MCF 10A (cell line): ENCODE results near the gene NSMCE4A. TPM values are rescaled to one million over a fixed set of nuclear protein-coding genes. Genes with fewer than 3 reads are reported as not detected.

Experiments
- BruUV-seq: library from RNA; stranded (reverse); fragments of 400-500 nt; replicated peaks from 2 replicates; lab custom pipeline; 2021; lab: Mats Ljungman, UMichigan
- CTCF ChIA-PET: fragments of 300-600 bp; sonication (Branson Sonifier 250); formaldehyde crosslinking; extraction: SDS; loops from one replicate; lab custom pipeline; 2021; ENCODE audit warnings: antibody characterized with exemption, inconsistent platforms; lab: Yijun Ruan, JAX
- POLR2A ChIA-PET: fragments of 300-600, 350-650 bp; sonication (Branson Sonifier 250); formaldehyde crosslinking; extraction: SDS; loops from one replicate; lab custom pipeline; 2020; ENCODE audit warnings: antibody characterized with exemption, inconsistent platforms; lab: Yijun Ruan, JAX
- DNase-seq: peaks from one replicate; pipeline ENCODE4 v3.0.0-alpha.2; 2018; ENCODE audit not compliant: unreplicated experiment
- H3K27ac Mint-ChIP-seq: one replicate; pipeline ENCODE4 v1.8.0; 2022; ENCODE audit warnings: mild to moderate bottlenecking, low read depth, mixed read lengths; ENCODE audit not compliant: unreplicated experiment
- H3K27me3 Mint-ChIP-seq: one replicate; pipeline ENCODE4 v1.8.0; 2022; ENCODE audit warnings: mixed read lengths; ENCODE audit not compliant: insufficient read depth, unreplicated experiment
- H3K36me3 Mint-ChIP-seq: one replicate; pipeline ENCODE4 v1.8.0; 2022; ENCODE audit warnings: mild to moderate bottlenecking, moderate library complexity, mixed read lengths; ENCODE audit not compliant: insufficient read depth, unreplicated experiment
- H3K4me1 Mint-ChIP-seq: one replicate; pipeline ENCODE4 v1.8.0; 2022; ENCODE audit warnings: mixed read lengths; ENCODE audit not compliant: insufficient read depth, unreplicated experiment
- H3K4me3 Mint-ChIP-seq: one replicate; pipeline ENCODE4 v1.8.0; 2022; ENCODE audit warnings: mild to moderate bottlenecking, moderate library complexity, mixed read lengths; ENCODE audit not compliant: unreplicated experiment
- H3K9me3 Mint-ChIP-seq: one replicate; pipeline ENCODE4 v1.8.0; 2022; ENCODE audit warnings: mixed read lengths; ENCODE audit not compliant: unreplicated experiment
- intact Hi-C: fragments of 100-400 bp; cut with micrococcal nuclease; formaldehyde crosslinking; loops from 2 replicates; pipeline ENCODE4 v1.14.1; 2022
- total RNA-seq: library from RNA; stranded (reverse); gene quantifications from 2 replicates; pipeline ENCODE4 v1.2.3, GENCODE V29; 2022
- TF ChIP-seq, protein P1 (sequence below): fragments of 200-600 bp; IDR thresholded peaks from one replicate; pipeline ENCODE4 v1.8.0; 2022; ENCODE audit warnings: antibody characterized with exemption, mild to moderate bottlenecking; ENCODE audit not compliant: unreplicated experiment

NSMCE4A gene
- total RNA-seq, 1 experiment from 2014 or later: 30.2 TPM

GRCh38 chr10:121952226-121952625 is 22.8 kb downstream of the NSMCE4A start:
- no peak for DNase-seq
- peaks cover 22% of the 10 kb centered on the region for H3K4me1 Mint-ChIP-seq
- H3K27ac Mint-ChIP-seq: no peak overlapping the region
- TF ChIP-seq, protein P1, sequence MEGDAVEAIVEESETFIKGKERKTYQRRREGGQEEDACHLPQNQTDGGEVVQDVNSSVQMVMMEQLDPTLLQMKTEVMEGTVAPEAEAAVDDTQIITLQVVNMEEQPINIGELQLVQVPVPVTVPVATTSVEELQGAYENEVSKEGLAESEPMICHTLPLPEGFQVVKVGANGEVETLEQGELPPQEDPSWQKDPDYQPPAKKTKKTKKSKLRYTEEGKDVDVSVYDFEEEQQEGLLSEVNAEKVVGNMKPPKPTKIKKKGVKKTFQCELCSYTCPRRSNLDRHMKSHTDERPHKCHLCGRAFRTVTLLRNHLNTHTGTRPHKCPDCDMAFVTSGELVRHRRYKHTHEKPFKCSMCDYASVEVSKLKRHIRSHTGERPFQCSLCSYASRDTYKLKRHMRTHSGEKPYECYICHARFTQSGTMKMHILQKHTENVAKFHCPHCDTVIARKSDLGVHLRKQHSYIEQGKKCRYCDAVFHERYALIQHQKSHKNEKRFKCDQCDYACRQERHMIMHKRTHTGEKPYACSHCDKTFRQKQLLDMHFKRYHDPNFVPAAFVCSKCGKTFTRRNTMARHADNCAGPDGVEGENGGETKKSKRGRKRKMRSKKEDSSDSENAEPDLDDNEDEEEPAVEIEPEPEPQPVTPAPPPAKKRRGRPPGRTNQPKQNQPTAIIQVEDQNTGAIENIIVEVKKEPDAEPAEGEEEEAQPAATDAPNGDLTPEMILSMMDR: no peak
- H3K36me3 Mint-ChIP-seq: peaks cover 14% of the 10 kb centered on the region
- ChIA-PET POLR2A (interaction anchor here (1.4 kb wide), 1 partner anchor 17 kb away, joined by 3 read pairs; no protein-coding TSS in a partner anchor), CTCF (no interaction called here)
- intact Hi-C loops: no loop called here
- no peaks in the 10 kb centered on the region for H3K9me3 Mint-ChIP-seq
- no peak overlapping the region for H3K4me3 Mint-ChIP-seq
- no peaks in the 10 kb centered on the region for H3K27me3 Mint-ChIP-seq
- BruUV-seq: no TSS peak

- POLR2A ChIA-PET: interaction anchor here (1.2 kb wide), 1 partner anchor 13 kb away, joined by 3 read pairs; no protein-coding TSS in a partner anchor
- H3K36me3 Mint-ChIP-seq: peaks cover 7% of the 10 kb centered on the region
- no peak for DNase-seq
- CTCF ChIA-PET: no interaction called here
- H3K4me3 Mint-ChIP-seq: no peak overlapping the region
- TF ChIP-seq, protein P1: no peak
- no TSS peak for BruUV-seq
- no peaks in the 10 kb centered on the region for H3K27me3 Mint-ChIP-seq
- no peak overlapping the region for H3K27ac Mint-ChIP-seq
- intact Hi-C loops: no loop called here
- no peaks in the 10 kb centered on the region for H3K9me3 Mint-ChIP-seq
- H3K4me1 Mint-ChIP-seq: no peaks in the 10 kb centered on the region
Measured at GRCh38 chr10:121949451-121949850, 25.6 kb downstream of the NSMCE4A start.

DNA sequence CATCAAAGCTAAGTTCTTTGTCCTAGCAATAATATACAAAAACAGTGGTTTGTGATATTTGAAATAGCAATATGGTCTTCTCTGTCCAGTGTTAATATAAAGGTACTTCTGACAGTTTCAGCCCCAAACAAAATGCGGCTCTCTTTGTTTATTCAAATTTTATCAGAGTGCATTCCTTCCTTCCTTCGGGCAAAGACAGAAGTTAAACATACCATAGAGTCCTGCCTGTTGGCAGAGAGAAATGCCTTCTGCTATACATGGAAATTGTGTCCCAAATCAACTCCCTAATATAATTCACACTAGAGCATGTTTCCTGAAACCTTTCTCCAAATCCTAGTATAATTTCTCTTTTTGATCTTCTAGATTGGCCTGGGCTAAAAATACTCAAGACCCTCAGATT is 26.0 kb downstream of the NSMCE4A start:
- DNase-seq: no peak
- TF ChIP-seq, protein P1: no peak
- CTCF ChIA-PET: interaction anchor here (0.7 kb wide), 1 partner anchor 13 kb away, joined by 3 read pairs; no protein-coding TSS in a partner anchor
- BruUV-seq: no TSS peak
- no peak overlapping the region for H3K27ac Mint-ChIP-seq
- intact Hi-C loops: no loop called here
- no peaks in the 10 kb centered on the region for H3K9me3 Mint-ChIP-seq
- no peak overlapping the region for H3K4me3 Mint-ChIP-seq
- no peaks in the 10 kb centered on the region for H3K27me3 Mint-ChIP-seq
- POLR2A ChIA-PET: interaction anchor here (1.0 to 1.2 kb wide), 3 partner anchors 13 to 164 kb away, joined by 3 to 5 read pairs (median 3); partner anchors contain the start of gene ATE1
- peaks cover 7% of the 10 kb centered on the region for H3K36me3 Mint-ChIP-seq
- no peaks in the 10 kb centered on the region for H3K4me1 Mint-ChIP-seq

- no peaks in the 10 kb centered on the region for H3K9me3 Mint-ChIP-seq
- H3K4me3 Mint-ChIP-seq: no peak overlapping the region
- no peaks in the 10 kb centered on the region for H3K27me3 Mint-ChIP-seq
- TF ChIP-seq, protein P1: no peak
- ChIA-PET POLR2A (interaction anchor here (0.7 to 1.2 kb wide), 4 partner anchors 16 to 165 kb away, joined by 3 to 5 read pairs (median 3); partner anchors contain the start of gene ATE1), CTCF (interaction anchor here (0.5 to 0.6 kb wide), 2 partner anchors 63 to 148 kb away, joined by 3 to 4 read pairs; no protein-coding TSS in a partner anchor)
- no peaks in the 10 kb centered on the region for H3K36me3 Mint-ChIP-seq
- BruUV-seq: no TSS peak
- no peak overlapping the region for H3K27ac Mint-ChIP-seq
- DNase-seq: no peak
- intact Hi-C loops: no loop called here
- peaks cover 9% of the 10 kb centered on the region for H3K4me1 Mint-ChIP-seq
Measured at GRCh38 chr10:121947343-121948330, 27.4 kb downstream of the NSMCE4A start.
